Measurements from ENCODE around the gene C19orf81. TPM values are rescaled to one million over a fixed set of nuclear protein-coding genes. Genes with fewer than 3 reads are reported as not detected.

Gene C19orf81
- total RNA-seq, 1 experiment from 2014 or later = 14.5 TPM

DNA sequence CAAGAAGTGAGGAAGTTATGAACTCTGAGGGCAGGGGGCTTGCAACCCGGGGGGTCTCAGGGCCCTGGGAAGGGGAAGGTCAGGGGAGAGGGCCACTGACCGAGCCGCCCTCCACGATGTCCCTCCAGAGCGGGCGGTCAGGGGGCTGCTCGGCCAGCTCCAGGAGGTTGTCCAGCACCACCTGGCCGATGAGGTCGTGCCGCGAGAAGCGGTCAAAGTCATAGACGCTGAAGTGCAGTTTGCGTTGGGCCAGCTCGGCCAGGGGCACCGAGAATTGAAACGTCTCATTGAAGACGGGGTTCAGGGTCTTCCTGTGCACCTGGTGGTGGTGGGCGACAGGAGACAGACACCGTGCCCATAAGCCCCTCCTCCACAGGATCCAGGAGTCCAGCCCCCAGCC is 20.1 kb upstream of the C19orf81 start:
- Histone ChIP-seq H3K27me3 (ENCODE audit: insufficient read depth, low read length) (no peaks in the 10 kb centered on the region), H3K79me2 (ENCODE audit: insufficient read depth, low read length) (no peaks in the 10 kb centered on the region), H3K9ac (ENCODE audit: low read length) (no peak overlapping the region), H3K27ac (ENCODE audit: low read depth, low read length) (no peak overlapping the region), H3K4me2 (ENCODE audit: low read length) (no peak overlapping the region), H4K20me1 (ENCODE audit: insufficient read depth) (no peaks in the 10 kb centered on the region), H3K9me3 (ENCODE audit: control insufficient read depth in 1 of 2, insufficient read depth in 1 of 2, low read depth in 1 of 2, low read length in 2 of 2) (peaks cover 4 to 7% of the 10 kb centered on the region in 2 experiments; a peak in 2 of 4 replicates), H3K9me2 (ENCODE audit: insufficient read depth) (no peaks in the 10 kb centered on the region), H3K36me3 (ENCODE audit: control insufficient read depth in 1 of 2, insufficient read depth in 2 of 2, low read length in 2 of 2) (no peaks in the 10 kb centered on the region), H3K4me3 (replicated peaks in 1 of 2; ENCODE audit: low read depth in 1 of 2, low read length in 2 of 2) (no peak overlapping the region), H3K4me1 (ENCODE audit: control insufficient read depth in 1 of 2, insufficient read depth in 2 of 2, low read length in 2 of 2) (no peaks in the 10 kb centered on the region), H2AFZ (ENCODE audit: low read depth, low read length, poor library complexity, severe bottlenecking) (no peak overlapping the region)
- intact Hi-C loops (cut with micrococcal nuclease) = no loop called here
- DNase-seq (ENCODE audit: low read depth, low spot score) = no peak
- CTCF ChIA-PET = no interaction called here
- no peak for ATAC-seq
- POLR2A ChIA-PET = no interaction called here
- BruUV-seq (replicated peaks) = no TSS peak
- TF ChIP-seq CBX3 (IDR thresholded peaks at IDR 0.05; ENCODE audit: low read depth) (no peak), ZFX (IDR thresholded peaks at IDR 0.05) (no peak), JUND (IDR thresholded peaks at IDR 0.05) (no peak), POLR2AphosphoS5 (IDR thresholded peaks at IDR 0.05; ENCODE audit: low read depth, low read length) (no peak), EZH2 (IDR thresholded peaks at IDR 0.05) (no peak), FOSL1 (IDR thresholded peaks at IDR 0.05; ENCODE audit: low read depth) (no peak), ZNF274 (IDR thresholded peaks at IDR 0.05; ENCODE audit: low read depth, low read length) (no peak)
- TF ChIP-seq, protein P1, sequence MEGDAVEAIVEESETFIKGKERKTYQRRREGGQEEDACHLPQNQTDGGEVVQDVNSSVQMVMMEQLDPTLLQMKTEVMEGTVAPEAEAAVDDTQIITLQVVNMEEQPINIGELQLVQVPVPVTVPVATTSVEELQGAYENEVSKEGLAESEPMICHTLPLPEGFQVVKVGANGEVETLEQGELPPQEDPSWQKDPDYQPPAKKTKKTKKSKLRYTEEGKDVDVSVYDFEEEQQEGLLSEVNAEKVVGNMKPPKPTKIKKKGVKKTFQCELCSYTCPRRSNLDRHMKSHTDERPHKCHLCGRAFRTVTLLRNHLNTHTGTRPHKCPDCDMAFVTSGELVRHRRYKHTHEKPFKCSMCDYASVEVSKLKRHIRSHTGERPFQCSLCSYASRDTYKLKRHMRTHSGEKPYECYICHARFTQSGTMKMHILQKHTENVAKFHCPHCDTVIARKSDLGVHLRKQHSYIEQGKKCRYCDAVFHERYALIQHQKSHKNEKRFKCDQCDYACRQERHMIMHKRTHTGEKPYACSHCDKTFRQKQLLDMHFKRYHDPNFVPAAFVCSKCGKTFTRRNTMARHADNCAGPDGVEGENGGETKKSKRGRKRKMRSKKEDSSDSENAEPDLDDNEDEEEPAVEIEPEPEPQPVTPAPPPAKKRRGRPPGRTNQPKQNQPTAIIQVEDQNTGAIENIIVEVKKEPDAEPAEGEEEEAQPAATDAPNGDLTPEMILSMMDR (IDR thresholded peaks at IDR 0.05 in 2 of 3, conservative IDR thresholded peaks at IDR 0.05 in 1 of 3; ENCODE audit: borderline replicate concordance in 1 of 3, insufficient read depth in 1 of 3, low read depth in 2 of 3, low read length in 2 of 3) = no peak
- TF ChIP-seq, protein P2, sequence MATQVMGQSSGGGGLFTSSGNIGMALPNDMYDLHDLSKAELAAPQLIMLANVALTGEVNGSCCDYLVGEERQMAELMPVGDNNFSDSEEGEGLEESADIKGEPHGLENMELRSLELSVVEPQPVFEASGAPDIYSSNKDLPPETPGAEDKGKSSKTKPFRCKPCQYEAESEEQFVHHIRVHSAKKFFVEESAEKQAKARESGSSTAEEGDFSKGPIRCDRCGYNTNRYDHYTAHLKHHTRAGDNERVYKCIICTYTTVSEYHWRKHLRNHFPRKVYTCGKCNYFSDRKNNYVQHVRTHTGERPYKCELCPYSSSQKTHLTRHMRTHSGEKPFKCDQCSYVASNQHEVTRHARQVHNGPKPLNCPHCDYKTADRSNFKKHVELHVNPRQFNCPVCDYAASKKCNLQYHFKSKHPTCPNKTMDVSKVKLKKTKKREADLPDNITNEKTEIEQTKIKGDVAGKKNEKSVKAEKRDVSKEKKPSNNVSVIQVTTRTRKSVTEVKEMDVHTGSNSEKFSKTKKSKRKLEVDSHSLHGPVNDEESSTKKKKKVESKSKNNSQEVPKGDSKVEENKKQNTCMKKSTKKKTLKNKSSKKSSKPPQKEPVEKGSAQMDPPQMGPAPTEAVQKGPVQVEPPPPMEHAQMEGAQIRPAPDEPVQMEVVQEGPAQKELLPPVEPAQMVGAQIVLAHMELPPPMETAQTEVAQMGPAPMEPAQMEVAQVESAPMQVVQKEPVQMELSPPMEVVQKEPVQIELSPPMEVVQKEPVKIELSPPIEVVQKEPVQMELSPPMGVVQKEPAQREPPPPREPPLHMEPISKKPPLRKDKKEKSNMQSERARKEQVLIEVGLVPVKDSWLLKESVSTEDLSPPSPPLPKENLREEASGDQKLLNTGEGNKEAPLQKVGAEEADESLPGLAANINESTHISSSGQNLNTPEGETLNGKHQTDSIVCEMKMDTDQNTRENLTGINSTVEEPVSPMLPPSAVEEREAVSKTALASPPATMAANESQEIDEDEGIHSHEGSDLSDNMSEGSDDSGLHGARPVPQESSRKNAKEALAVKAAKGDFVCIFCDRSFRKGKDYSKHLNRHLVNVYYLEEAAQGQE (IDR thresholded peaks at IDR 0.05; ENCODE audit: low read depth) = no peak
- RAD21 ChIA-PET (ENCODE audit: low non-redundant PET in 1 of 2, low total read pairs in 2 of 2, uncharacterized antibody in 2 of 2, unreplicated experiment in 2 of 2) = no interaction called here

All from HCT116 (cell line).